ENCODE results near the gene CRYBB2.
"Not testable (repeated sequence)": the region's sequence is repeated elsewhere in the genome, so short reads cannot be mapped to it uniquely, and the experiment has no call there.

CRYBB2 gene

GRCh38 chr22:25200967-25201366, 18.5 kb upstream of the CRYBB2 start:
- DNase-seq: no peak

DNA sequence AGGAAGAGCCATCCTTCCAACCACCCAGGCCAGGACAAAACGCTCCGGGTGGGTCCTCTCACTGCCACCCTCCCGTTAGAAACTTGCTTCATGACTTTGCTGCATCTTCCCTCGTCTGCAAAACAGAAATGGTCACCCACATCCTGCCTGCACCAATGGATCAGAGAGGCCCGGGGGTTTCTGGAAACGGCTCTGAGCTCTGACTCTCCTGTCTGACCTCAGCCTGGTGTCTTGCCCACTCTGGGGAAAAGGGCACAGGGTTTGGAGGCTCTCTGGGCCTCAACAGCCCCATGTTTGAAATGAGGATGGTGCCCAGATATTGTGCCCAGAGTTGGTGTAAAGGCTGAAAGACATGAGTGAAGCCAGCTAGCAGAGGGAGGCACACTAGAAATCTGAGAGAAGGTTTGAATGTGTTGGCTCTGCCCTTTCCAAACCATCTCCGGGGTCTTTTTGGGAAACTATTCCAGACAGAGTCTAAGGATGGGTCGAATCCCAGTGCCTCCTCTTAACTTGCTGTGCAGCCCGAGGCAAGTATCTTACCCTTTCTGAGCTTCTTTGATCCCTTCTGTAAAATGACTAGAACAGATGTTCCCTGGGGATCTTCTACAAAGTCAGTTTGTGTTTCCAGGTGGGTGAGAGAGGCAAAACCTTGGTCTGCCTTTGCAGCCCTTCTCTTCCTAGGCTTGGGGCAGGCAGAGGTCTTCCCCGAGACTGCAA, 17.7 kb upstream of the CRYBB2 start:
- no peak for DNase-seq

GRCh38 chr22:25202290-25202921, 17.0 kb upstream of the CRYBB2 start:
- DNase-seq: peak; percentile 22

DNA sequence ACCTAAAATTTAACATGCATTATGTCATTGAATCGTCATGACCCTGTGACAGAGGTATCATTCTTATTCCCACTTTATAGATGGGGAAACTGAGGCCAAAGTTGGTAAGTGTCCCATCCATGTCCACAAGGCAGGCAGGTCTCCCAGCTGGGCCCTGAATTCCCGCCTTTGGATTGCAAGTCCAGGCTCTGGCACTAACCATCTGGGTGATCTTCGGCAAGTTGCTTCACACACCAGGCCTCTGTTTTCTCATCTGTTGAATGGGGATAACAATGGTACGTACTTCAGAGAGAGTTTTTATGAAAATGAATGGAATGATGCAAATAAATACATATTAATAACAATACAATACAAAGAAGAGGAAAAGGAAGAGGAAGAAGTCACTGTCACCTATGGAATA, 16.4 kb upstream of the CRYBB2 start:
- no peak for DNase-seq

DNA sequence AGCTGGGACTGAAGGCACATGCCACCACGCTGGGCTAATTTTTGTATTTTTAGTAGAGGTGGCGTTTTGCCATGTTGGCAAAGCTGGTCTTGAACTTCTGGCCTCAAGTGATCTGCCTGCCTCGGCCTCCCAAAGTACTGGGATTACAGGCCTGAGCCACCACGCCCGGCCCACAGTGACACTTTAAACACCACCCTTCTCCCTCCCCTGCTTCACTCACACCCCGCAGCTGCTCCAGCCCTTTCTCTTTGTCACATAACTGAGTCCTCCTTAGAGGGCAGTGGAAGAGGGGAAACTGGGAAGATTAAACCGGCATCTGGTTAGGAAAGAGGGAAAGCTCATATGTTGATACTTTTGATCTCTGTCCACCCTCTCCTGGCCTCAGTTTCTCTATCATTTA, 14.9 kb upstream of the CRYBB2 start:
- DNase-seq: not testable (repeated sequence)

DNA sequence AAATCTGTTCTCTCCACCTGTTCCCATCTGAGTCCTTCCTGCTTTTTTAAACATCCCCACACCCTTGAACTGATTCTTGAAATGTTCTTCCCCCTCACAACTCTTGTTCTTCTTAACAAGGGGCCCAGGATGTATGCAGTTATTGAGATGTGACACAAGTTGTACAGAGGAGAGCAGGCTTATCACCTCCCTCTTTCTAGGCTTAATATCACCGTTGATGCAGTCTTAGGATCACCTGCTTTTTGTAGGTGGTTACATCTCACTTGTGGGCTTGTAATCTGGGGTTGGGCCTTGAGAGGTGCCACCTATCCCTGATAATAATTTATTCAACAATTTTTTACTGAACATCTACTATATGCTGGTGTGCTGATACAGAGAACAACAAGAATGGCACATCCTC, 13.6 kb upstream of the CRYBB2 start:
- DNase-seq: no peak

DNA sequence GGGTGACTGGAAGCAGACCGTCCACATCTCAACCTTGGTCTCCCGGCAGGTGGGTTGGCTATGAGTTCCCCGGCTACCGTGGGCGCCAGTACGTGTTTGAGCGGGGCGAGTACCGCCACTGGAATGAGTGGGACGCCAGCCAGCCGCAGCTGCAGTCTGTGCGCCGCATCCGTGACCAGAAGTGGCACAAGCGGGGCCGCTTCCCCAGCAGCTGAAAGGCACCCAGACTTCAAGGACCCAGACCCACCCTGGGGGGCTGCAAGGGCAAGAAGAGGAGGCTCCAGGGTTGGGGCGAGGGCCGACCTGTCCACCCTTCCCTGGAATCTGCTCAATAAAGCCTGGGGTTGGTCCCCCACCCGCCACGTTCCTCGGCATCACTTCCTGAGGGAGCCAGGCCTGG, 12.4 kb upstream of the CRYBB2 start:
- no peak for DNase-seq

GRCh38 chr22:25207553-25208157, 11.8 kb upstream of the CRYBB2 start:
- no peak for DNase-seq

GRCh38 chr22:25208328-25208727, 11.1 kb upstream of the CRYBB2 start:
- DNase-seq: no peak

DNA sequence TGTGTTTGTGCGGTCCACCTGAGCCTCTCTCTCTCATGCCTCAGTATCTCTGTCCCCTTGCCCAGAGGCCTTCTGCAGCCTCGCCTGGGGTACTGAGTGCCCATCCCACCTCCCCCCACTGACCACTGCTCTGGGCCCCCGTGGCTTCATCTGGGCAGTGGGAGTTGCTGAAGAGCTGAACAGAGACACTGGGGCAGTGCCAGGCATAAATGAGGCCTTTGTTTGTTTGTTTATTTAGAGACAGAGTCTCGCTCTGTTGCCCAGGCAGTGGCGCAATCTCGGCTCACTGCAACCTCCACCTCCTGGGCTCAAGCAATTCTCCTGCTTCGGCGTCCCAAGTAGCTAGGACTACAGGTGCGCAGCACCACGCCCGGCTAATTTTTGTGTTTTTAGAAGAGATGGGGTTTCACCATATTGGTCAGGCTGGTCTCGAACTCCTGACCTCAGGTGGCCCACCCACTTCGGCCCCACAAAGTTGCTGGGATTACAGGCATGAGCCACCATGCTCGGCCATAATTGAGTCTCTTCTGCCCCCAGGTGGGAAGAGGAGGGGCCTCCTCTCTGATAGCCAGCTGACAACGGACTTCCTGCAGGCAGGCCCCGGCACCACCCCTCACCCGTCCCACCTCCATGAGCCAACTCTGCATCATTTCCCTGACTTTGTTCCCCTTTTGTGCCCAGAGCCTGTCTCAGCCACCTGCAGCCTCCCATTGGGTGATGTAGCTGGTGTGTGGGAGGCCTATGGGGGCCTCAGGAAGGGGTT, 10.5 kb upstream of the CRYBB2 start:
- DNase-seq: no peak

GRCh38 chr22:25210793-25211192, 8.6 kb upstream of the CRYBB2 start:
- DNase-seq: no peak

DNA sequence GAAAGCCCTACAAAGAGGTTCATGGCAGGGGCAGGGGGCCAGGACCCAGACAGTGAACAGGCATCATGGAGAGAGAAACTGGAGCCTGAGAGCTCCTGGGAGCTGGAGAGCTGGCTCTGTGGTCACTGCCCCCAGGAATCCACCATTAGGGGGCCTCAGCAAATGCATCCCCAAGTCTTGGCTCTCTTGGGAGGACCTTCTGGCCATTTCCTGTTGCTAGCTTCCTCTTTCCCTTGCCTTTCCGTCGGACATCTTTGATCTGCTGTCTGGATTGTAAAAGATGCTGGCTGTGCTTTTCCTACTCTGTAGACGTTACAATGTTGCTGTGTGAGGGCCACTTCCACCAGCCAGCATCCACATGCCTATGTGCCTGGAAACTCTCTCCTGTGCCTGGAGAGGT, 7.1 kb upstream of the CRYBB2 start:
- DNase-seq: no peak

DNA sequence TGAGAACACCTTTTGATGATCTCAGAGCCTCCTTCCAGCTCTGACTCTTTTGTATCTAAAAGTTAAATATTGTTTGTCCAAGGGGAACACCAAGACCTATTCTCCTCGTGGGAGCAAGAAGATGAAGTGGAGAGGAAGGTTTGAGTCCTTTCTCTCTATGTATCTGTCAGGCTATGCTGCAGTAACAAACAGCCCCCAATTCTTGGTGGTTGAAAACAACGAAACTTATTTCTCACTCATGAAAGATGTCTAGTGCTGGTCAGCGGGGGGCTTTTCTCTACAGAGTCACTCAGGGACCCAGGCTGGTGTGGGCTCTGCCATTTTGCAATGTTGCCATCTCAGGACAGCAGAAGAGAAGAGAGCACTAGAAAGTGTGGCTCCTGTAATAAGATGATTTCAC, 6.2 kb upstream of the CRYBB2 start:
- DNase-seq: no peak

GRCh38 chr22:25216230-25216629, 3.2 kb upstream of the CRYBB2 start:
- no peak for DNase-seq

- DNase-seq: no peak
Observed at GRCh38 chr22:25219948-25220442, 556 bp downstream of the CRYBB2 start.

DNA sequence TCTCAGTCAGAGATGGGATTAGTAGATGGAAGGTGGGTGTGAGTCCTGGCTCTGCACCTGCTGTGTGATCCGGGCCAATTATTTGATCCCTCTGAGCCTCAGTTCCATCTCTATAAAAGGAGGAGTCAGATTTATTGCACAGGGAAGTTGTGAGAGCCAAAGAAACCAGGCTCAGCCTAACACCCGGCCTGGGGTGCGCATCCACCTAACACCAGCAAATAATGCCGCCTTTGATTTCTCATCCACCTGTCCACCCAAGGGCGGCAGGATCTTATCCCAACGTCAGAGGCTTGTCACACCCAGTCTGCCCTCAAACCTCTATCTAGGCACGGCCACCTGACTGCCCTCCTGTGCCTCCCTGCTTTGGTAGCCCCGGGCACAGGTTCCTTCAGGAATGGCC, 2.4 kb downstream of the CRYBB2 start:
- DNase-seq: no peak

DNA sequence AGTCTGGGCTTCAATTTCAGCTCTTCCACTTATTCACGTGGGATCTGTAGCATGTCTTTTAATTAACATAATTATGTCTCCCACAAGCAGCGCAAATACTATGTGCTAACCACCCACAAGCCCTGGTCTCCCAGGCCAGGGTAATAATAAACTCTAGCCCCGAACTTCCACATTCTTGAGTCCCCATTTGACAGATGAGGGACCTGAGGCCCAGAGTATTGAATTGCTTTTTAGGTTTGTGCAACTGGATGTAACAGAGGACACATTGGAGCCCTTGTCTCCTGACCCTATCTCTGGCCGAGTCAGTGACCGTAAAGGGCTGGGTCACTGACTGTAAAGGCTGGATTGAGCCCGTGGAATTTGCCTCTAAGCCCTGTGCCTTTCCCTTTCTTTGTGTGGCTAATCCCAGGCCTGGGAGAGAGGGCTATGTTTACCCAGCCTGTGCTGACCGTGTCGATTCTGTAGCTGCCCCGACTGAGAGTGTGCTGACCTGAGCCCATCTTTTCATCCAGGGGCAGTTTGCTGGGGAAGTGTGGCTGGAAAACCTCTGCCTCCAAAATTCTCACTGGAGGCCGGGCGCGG, 3.9 kb downstream of the CRYBB2 start:
- DNase-seq: no peak

- no peak for DNase-seq
Observed at GRCh38 chr22:25228822-25229221, 9.4 kb downstream of the CRYBB2 start.

DNA sequence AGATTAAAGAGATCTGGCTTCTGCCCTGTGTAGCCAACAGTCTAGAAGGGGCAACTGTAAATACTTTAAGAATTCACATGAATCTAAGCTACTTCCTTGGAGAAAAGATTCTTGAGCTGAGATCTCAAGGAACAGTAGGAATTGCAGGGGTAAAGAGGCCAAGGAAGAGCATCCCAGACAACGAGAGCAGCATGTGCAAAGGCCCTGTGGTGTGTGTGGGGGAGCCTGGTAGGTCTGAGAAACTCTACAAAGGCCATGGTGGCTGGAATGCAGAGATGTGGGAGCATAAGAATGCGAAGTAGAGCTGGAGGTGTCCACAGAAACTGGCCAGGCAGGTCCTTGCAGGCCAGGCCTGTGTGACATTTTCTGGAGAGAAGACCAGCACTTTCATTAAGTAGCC, 11.3 kb downstream of the CRYBB2 start:
- not testable (repeated sequence) for DNase-seq

GRCh38 chr22:25232301-25232700, 12.9 kb downstream of the CRYBB2 start:
- no peak for DNase-seq

- DNase-seq: not testable (repeated sequence)
Observed at GRCh38 chr22:25233706-25234105, 14.3 kb downstream of the CRYBB2 start.

GRCh38 chr22:25235547-25236290, 16.3 kb downstream of the CRYBB2 start:
- no peak for DNase-seq
